Ishikawa (cell line): Measurements from ENCODE around the gene RBM4.

Experiments used
- CEBPB ChIP-seq: IDR thresholded peaks from 2 replicates; pipeline ENCODE4 v1.6.1; 2012
- CREB1 ChIP-seq: IDR thresholded peaks from 2 replicates; pipeline ENCODE4 v1.6.1; 2012; ENCODE audit warnings: low read depth
- EGR1 ChIP-seq: IDR thresholded peaks from 2 replicates; pipeline ENCODE4 v1.6.1; 2012
- EP300 ChIP-seq: IDR thresholded peaks from 2 replicates; pipeline ENCODE4 v1.6.1; 2012; ENCODE audit warnings: borderline replicate concordance
- FOXM1 ChIP-seq: IDR thresholded peaks from 2 replicates; pipeline ENCODE4 v1.6.1; 2012; ENCODE audit warnings: low read depth, borderline replicate concordance
- MAX ChIP-seq: IDR thresholded peaks from 2 replicates; pipeline ENCODE4 v1.6.1; 2012
- NFIC ChIP-seq: IDR thresholded peaks from 2 replicates; pipeline ENCODE4 v1.6.1; 2012
- RAD21 ChIP-seq: IDR thresholded peaks from 2 replicates; pipeline ENCODE4 v1.6.1; 2012; ENCODE audit warnings: low read depth
- REST ChIP-seq: IDR thresholded peaks from 2 replicates; pipeline ENCODE4 v1.6.1; 2012; ENCODE audit warnings: low read depth, mild to moderate bottlenecking
- TAF1 ChIP-seq: IDR thresholded peaks from 2 replicates; pipeline ENCODE4 v1.6.1; 2012; ENCODE audit warnings: low read depth, mild to moderate bottlenecking
- TCF12 ChIP-seq: IDR thresholded peaks from 2 replicates; pipeline ENCODE4 v1.6.1; 2012; ENCODE audit warnings: low read depth
- TEAD4 ChIP-seq: IDR thresholded peaks from 2 replicates; pipeline ENCODE4 v1.6.1; 2012
- USF1 ChIP-seq: IDR thresholded peaks from 2 replicates; pipeline ENCODE4 v1.6.1; 2012
- YY1 ChIP-seq: IDR thresholded peaks from 2 replicates; pipeline ENCODE4 v1.6.1; 2012; ENCODE audit warnings: low read depth
- ZBTB7A ChIP-seq: IDR thresholded peaks from 2 replicates; pipeline ENCODE4 v1.6.1; 2012; ENCODE audit warnings: low read depth

The RBM4 gene

GRCh38 chr11:66625041-66625751, 13.3 kb upstream of the RBM4 start:
- no peak for TF ChIP-seq CEBPB
- TF ChIP-seq FOXM1, result no peak
- TF ChIP-seq ZBTB7A, result no peak
- no peak for TF ChIP-seq CREB1

GRCh38 chr11:66625752-66626149, 12.8 kb upstream of the RBM4 start:
- TF ChIP-seq REST, result no peak
- no peak for TF ChIP-seq CEBPB
- no peak for TF ChIP-seq ZBTB7A
- no peak for TF ChIP-seq RAD21
- no peak for TF ChIP-seq EP300
- no peak for TF ChIP-seq CREB1
- TF ChIP-seq TAF1, result no peak
- TF ChIP-seq USF1, result no peak
- TF ChIP-seq TEAD4, result no peak
- TF ChIP-seq NFIC, result no peak
- TF ChIP-seq YY1, result no peak
- no peak for TF ChIP-seq MAX
- no peak for TF ChIP-seq TCF12
- TF ChIP-seq EGR1, result no peak
- TF ChIP-seq FOXM1, result no peak

GRCh38 chr11:66626382-66626781, 12.1 kb upstream of the RBM4 start:
- TF ChIP-seq TCF12 (no peak), EP300 (no peak), TEAD4 (no peak), YY1 (no peak), TAF1 (no peak)

GRCh38 chr11:66626926-66627325, 11.6 kb upstream of the RBM4 start:
- no peak for TF ChIP-seq FOXM1
- TF ChIP-seq MAX, result no peak
- TF ChIP-seq TEAD4, result no peak
- TF ChIP-seq TAF1, result no peak
- no peak for TF ChIP-seq YY1
- no peak for TF ChIP-seq EP300
- no peak for TF ChIP-seq CREB1
- no peak for TF ChIP-seq ZBTB7A
- TF ChIP-seq REST, result no peak
- no peak for TF ChIP-seq NFIC
- no peak for TF ChIP-seq RAD21

- TF ChIP-seq USF1 (no peak), YY1 (no peak), NFIC (no peak), TCF12 (no peak)
Observed at GRCh38 chr11:66628061-66628603, 10.4 kb upstream of the RBM4 start.

GRCh38 chr11:66629356-66629755, 9.1 kb upstream of the RBM4 start:
- TF ChIP-seq NFIC, result no peak
- TF ChIP-seq CREB1, result no peak
- TF ChIP-seq EGR1, result no peak
- TF ChIP-seq TAF1, result no peak
- TF ChIP-seq TCF12, result no peak
- TF ChIP-seq ZBTB7A, result no peak
- TF ChIP-seq YY1, result no peak
- no peak for TF ChIP-seq REST
- no peak for TF ChIP-seq CEBPB
